Trophoblast cell (in vitro differentiated cells and primary cell): ENCODE measurements around the gene SLC1A5.

Experiments used
- DNase-seq, 2 donors: peaks; one replicate each; pipeline ENCODE4 v3.0.0-alpha.2; 2016
- H2AFZ ChIP-seq: 2 replicates; pipeline ENCODE4 v1.6.1; 2013; ENCODE audit warnings: low read length, moderate library complexity, mild to moderate bottlenecking; ENCODE audit not compliant: insufficient read depth, poor library complexity
- H2AK5ac ChIP-seq: 2 replicates; pipeline ENCODE4 v1.6.1; 2013; ENCODE audit warnings: mild to moderate bottlenecking, low read length
- H2BK120ac ChIP-seq: 2 replicates; pipeline ENCODE4 v1.6.1; 2013; ENCODE audit warnings: low read length, mild to moderate bottlenecking, moderate library complexity; ENCODE audit not compliant: insufficient read depth, poor library complexity
- H2BK12ac ChIP-seq: 2 replicates; pipeline ENCODE4 v1.6.1; 2013; ENCODE audit warnings: mild to moderate bottlenecking, low read length, moderate library complexity
- H2BK5ac ChIP-seq: 2 replicates; pipeline ENCODE4 v1.6.1; 2013; ENCODE audit warnings: low read length, low read depth, moderate library complexity, mild to moderate bottlenecking; ENCODE audit not compliant: poor library complexity
- H3K14ac ChIP-seq: 2 replicates; pipeline ENCODE4 v1.6.1; 2013; ENCODE audit warnings: mild to moderate bottlenecking, low read length
- H3K18ac ChIP-seq: 2 replicates; pipeline ENCODE4 v1.6.1; 2013; ENCODE audit warnings: mild to moderate bottlenecking, low read length
- H3K23ac ChIP-seq: 2 replicates; pipeline ENCODE4 v1.6.1; 2013; ENCODE audit warnings: low read length
- H3K27ac ChIP-seq: 2 replicates; pipeline ENCODE4 v1.5.1; 2013; ENCODE audit warnings: low read depth, mild to moderate bottlenecking, inconsistent platforms, low read length, moderate library complexity
- H3K27me3 ChIP-seq: 2 replicates; pipeline ENCODE4 v1.6.1; 2013; ENCODE audit warnings: inconsistent platforms, mild to moderate bottlenecking, low read length, moderate library complexity; ENCODE audit not compliant: insufficient read depth
- H3K36me3 ChIP-seq, 2 experiments: 1 replicate in 1 of 2; 2 replicates in 1 of 2; pipeline ENCODE4 v1.6.1; 2013; ENCODE audit warnings: low read length in 2 of 2, mild to moderate bottlenecking in 2 of 2, moderate library complexity in 1 of 2; ENCODE audit not compliant: insufficient read depth in 2 of 2, control insufficient read depth in 1 of 2
- H3K4ac ChIP-seq: 2 replicates; pipeline ENCODE4 v1.6.1; 2013; ENCODE audit warnings: low read depth, mild to moderate bottlenecking, low read length, moderate library complexity
- H3K4me1 ChIP-seq, 2 experiments: 1 replicate in 1 of 2; 2 replicates in 1 of 2; pipeline ENCODE4 v1.6.1; 2013; ENCODE audit warnings: low read length in 2 of 2, mild to moderate bottlenecking in 2 of 2, moderate library complexity in 1 of 2; ENCODE audit not compliant: insufficient read depth in 2 of 2, control insufficient read depth in 1 of 2
- H3K4me2 ChIP-seq: 2 replicates; pipeline ENCODE4 v1.6.1; 2013; ENCODE audit warnings: inconsistent platforms, mild to moderate bottlenecking, low read length, moderate library complexity
- H3K4me3 ChIP-seq: 2 replicates; pipeline ENCODE4 v1.5.1; 2013; ENCODE audit warnings: mild to moderate bottlenecking, low read depth, low read length, inconsistent platforms
- H3K79me1 ChIP-seq: one replicate; pipeline ENCODE4 v1.6.1; 2013; ENCODE audit warnings: low read length
- H3K79me2 ChIP-seq: 2 replicates; pipeline ENCODE4 v1.6.1; 2013; ENCODE audit warnings: low read length, mild to moderate bottlenecking; ENCODE audit not compliant: control insufficient read depth, insufficient read depth, poor library complexity
- H3K9ac ChIP-seq: 2 replicates; pipeline ENCODE4 v1.6.1; 2013; ENCODE audit warnings: mild to moderate bottlenecking, low read length
- H3K9me3 ChIP-seq: 2 replicates; pipeline ENCODE4 v1.6.1; 2013; ENCODE audit warnings: low read depth, mild to moderate bottlenecking, control low read depth, inconsistent platforms, low read length; ENCODE audit not compliant: insufficient read depth
- H4K12ac ChIP-seq: 2 replicates; pipeline ENCODE4 v1.6.1; 2013; ENCODE audit warnings: low read depth, mild to moderate bottlenecking, low read length, moderate library complexity
- H4K8ac ChIP-seq: 2 replicates; pipeline ENCODE4 v1.6.1; 2013; ENCODE audit warnings: low read depth, mild to moderate bottlenecking, low read length, moderate library complexity
- H4K91ac ChIP-seq: one replicate; pipeline ENCODE4 v1.6.1; 2013; ENCODE audit warnings: low read depth, mild to moderate bottlenecking, low read length, moderate library complexity
- WGBS: extraction: QIAGEN DNeasy Blood & Tissue Kit; methylation state at CpG from one replicate; pipeline ENCODE4 v1.1.7; 2013; ENCODE audit warnings: missing lambda C conversion rate; ENCODE audit not compliant: insufficient read length, insufficient coverage; ENCODE audit errors: extremely low coverage; 5-methylcytosine and 5-hydroxymethylcytosine counted together

Gene SLC1A5

DNA sequence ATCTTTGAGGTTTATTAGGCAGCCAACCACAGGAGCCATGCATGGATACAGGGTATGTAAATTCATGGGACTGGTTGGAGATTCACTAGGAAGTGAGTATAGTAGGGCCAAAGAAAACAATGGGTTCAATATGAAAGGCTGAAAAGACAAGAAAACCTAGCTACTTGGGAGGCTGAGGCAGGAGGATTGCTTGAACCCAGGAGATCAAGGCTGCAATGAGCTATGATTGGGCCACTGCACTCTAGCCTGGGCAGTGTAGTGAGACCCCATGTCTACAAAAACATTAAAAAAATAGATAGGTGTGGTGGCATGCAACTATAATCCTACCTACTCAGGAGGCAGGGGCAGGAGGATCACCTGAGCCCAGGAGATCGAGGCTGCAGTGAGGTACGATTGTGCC lies 10.3 kb upstream of the SLC1A5 start:
- Histone ChIP-seq H2BK12ac (no peak overlapping the region), H3K9me3 (no peaks in the 10 kb centered on the region), H3K18ac (no peak overlapping the region), H3K9ac (no peak overlapping the region), H2BK120ac (no peak overlapping the region), H2AFZ (no peak overlapping the region), H3K4me2 (no peak overlapping the region), H3K27me3 (no peaks in the 10 kb centered on the region), H2AK5ac (no peak overlapping the region), H4K8ac (no peak overlapping the region), H3K23ac (no peak overlapping the region), H3K4ac (no peak overlapping the region), H3K4me3 (no peak overlapping the region), H4K91ac (no peak overlapping the region), H3K36me3 (no peaks in the 10 kb centered on the region), H3K4me1 (peaks cover 0 to 11% of the 10 kb centered on the region in 2 experiments), H3K79me1 (peaks cover 2% of the 10 kb centered on the region), H4K12ac (no peak overlapping the region), H3K14ac (no peak overlapping the region), H2BK5ac (no peak overlapping the region), H3K27ac (no peak overlapping the region), H3K79me2 (no peaks in the 10 kb centered on the region)
- DNase-seq, result no peak
- no CpG with 5 or more reads among the region's 2 CpGs for WGBS

DNA sequence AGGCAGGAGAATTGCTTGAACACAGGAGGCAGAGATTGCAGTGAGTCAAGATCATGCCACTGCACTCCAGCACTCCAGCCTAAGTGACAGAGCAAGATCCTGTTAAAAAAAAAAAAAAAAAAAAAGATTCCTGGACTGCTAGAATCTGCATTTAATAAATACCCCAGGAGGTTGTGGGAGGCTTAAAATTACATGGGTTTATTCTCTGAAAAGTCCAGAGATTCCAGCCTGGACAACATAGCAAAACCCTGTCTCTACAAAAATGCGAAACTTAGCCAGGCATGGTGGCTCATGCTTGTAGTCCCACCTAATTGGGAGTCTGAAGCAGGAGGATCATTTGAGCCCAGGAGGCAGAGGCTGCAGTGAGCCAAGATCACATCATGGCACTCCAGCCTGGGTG lies 9.5 kb upstream of the SLC1A5 start:
- Histone ChIP-seq H3K9ac (no peak overlapping the region), H3K79me1 (peaks cover 2% of the 10 kb centered on the region)

DNA sequence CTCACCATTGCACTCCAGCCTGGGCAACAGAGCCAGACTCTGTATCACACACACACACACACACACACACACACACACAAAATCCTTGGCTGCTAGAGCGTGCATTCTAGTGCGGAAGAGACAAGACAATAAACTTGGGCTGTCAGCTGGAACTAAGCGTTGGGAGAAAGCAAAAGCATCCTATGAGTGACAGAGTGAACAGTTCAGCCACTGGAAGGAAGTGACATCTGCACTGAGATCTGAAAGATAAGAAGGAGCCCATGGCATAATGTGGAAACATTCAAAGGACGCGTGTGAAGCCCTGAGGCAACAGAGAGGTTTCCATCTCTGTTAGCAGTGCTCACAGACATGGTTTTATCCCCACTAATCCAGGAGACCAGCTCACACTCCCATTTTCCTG lies 3.5 kb upstream of the SLC1A5 start:
- H3K4ac ChIP-seq, result no peak overlapping the region
- H3K9ac ChIP-seq, result no peak overlapping the region
- H3K79me2 ChIP-seq, result peaks cover 13% of the 10 kb centered on the region
- H3K4me2 ChIP-seq, result no peak overlapping the region
- no peak overlapping the region for H2BK120ac ChIP-seq
- no peak overlapping the region for H3K4me3 ChIP-seq
- no peak overlapping the region for H4K91ac ChIP-seq
- H3K14ac ChIP-seq, result no peak overlapping the region
- no peak overlapping the region for H3K18ac ChIP-seq
- no peak overlapping the region for H4K12ac ChIP-seq
- no peak overlapping the region for H4K8ac ChIP-seq
- H2BK12ac ChIP-seq, result no peak overlapping the region
- H3K4me1 ChIP-seq, result peaks cover 8 to 17% of the 10 kb centered on the region in 2 experiments
- peak; percentile 98 to 100 for DNase-seq
- no CpG with 5 or more reads among the region's 5 CpGs for WGBS
- no peak overlapping the region for H3K23ac ChIP-seq
- H3K79me1 ChIP-seq, result peaks cover 19% of the 10 kb centered on the region
- H2AK5ac ChIP-seq, result no peak overlapping the region
- peak overlapping the region; percentile 93 for H3K27ac ChIP-seq
- H3K27me3 ChIP-seq, result no peaks in the 10 kb centered on the region
- H2AFZ ChIP-seq, result no peak overlapping the region
- H2BK5ac ChIP-seq, result no peak overlapping the region
- no peaks in the 10 kb centered on the region for H3K36me3 ChIP-seq
- no peaks in the 10 kb centered on the region for H3K9me3 ChIP-seq

More for the DNA sequence above, 9.5 kb upstream of the SLC1A5 start:
- Histone ChIP-seq H3K36me3 (no peaks in the 10 kb centered on the region), H2AK5ac (no peak overlapping the region), H3K9me3 (no peaks in the 10 kb centered on the region), H3K4ac (no peak overlapping the region), H3K23ac (no peak overlapping the region), H3K79me2 (no peaks in the 10 kb centered on the region), H4K8ac (no peak overlapping the region), H3K27ac (no peak overlapping the region), H3K4me1 (peaks cover 0 to 13% of the 10 kb centered on the region in 2 experiments), H2AFZ (no peak overlapping the region), H3K18ac (no peak overlapping the region), H3K27me3 (no peaks in the 10 kb centered on the region), H2BK12ac (no peak overlapping the region), H2BK5ac (no peak overlapping the region), H3K4me2 (no peak overlapping the region), H2BK120ac (no peak overlapping the region), H3K14ac (no peak overlapping the region), H4K91ac (no peak overlapping the region), H3K4me3 (no peak overlapping the region), H4K12ac (no peak overlapping the region)
- WGBS, result no CpG with 5 or more reads among the region's 1 CpG
- DNase-seq, result peak in 1 of 2 donors; percentile 50

DNA sequence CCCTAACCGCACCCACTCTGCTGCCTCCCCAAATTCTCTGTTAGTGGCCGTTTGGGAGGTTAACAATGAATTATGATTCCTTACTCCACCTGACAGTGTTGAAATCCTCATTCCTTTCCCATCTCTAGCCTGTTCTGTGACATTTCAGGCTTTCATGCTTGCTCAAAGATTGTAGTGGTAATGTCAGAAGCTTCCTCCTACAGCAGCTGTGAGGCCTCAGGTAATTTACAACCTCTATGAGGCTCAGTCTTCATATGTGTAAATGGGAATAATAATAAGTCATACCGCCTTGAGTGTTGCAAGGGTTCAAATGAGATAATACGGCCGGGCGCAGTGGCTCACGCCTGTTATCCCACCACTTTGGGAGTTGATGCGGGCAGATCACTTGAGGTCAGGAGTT lies 977 bp upstream of the SLC1A5 start:
- DNase-seq, result peak; percentile 92 to 98
- Histone ChIP-seq H2AFZ (no peak overlapping the region), H3K79me1 (peaks cover 37% of the 10 kb centered on the region), H3K14ac (no peak overlapping the region), H3K4me2 (no peak overlapping the region), H4K8ac (no peak overlapping the region), H2BK12ac (peak overlapping the region; percentile 38), H3K79me2 (peaks cover 28% of the 10 kb centered on the region), H3K9ac (no peak overlapping the region), H3K36me3 (peaks cover 2 to 5% of the 10 kb centered on the region in 2 experiments), H3K4me1 (peaks cover 18 to 30% of the 10 kb centered on the region in 2 experiments), H4K12ac (no peak overlapping the region), H3K4me3 (no peak overlapping the region), H3K9me3 (no peaks in the 10 kb centered on the region), H2AK5ac (no peak overlapping the region), H3K27ac (no peak overlapping the region), H3K27me3 (no peaks in the 10 kb centered on the region), H3K23ac (no peak overlapping the region), H3K4ac (no peak overlapping the region), H3K18ac (no peak overlapping the region), H4K91ac (no peak overlapping the region), H2BK120ac (no peak overlapping the region), H2BK5ac (no peak overlapping the region)
- no CpG with 5 or more reads among the region's 8 CpGs for WGBS
